CD14-positive monocyte (primary cell): ENCODE results near the gene POLR1B. TPM values are rescaled to one million over a fixed set of nuclear protein-coding genes. Genes with fewer than 3 reads are reported as not detected.

Experiments
- DNase-seq, 3 donors: peaks; one replicate each; pipeline ENCODE4 v3.0.0-alpha.2; 2011 to 2022
- H2AFZ ChIP-seq: 2 replicates; pipeline ENCODE4 v1.6.0; 2012; ENCODE audit warnings: mild to moderate bottlenecking, low read depth, low read length, inconsistent platforms; ENCODE audit not compliant: insufficient read depth, poor library complexity, severe bottlenecking
- H3K27ac ChIP-seq, 2 donors: 1 replicate in 1 of 2; 2 replicates in 1 of 2; pipeline ENCODE4 v1.5.1; 2012 to 2013; ENCODE audit warnings: low read length in 2 of 2, control low read depth in 1 of 2, inconsistent platforms in 1 of 2, low read depth in 1 of 2, mild to moderate bottlenecking in 1 of 2
- H3K27me3 ChIP-seq, 2 donors: one replicate each; pipeline versions ENCODE4 v1.6.0 to v1.6.1; 2011 to 2013; ENCODE audit warnings: low read length in 2 of 2; ENCODE audit not compliant: control insufficient read depth in 2 of 2, insufficient read depth in 2 of 2
- H3K36me3 ChIP-seq, 2 donors: replicated peaks in 1 of 2; 1 replicate in 1 of 2; 2 replicates in 1 of 2; pipeline versions ENCODE4 v1.5.1 to v1.6.1; 2012 to 2013; ENCODE audit warnings: low read length in 2 of 2, control low read depth in 1 of 2, inconsistent platforms in 1 of 2, mild to moderate bottlenecking in 1 of 2; ENCODE audit not compliant: insufficient read depth in 2 of 2, control insufficient read depth in 1 of 2
- H3K4me1 ChIP-seq, 2 donors: 1 replicate in 1 of 2; 2 replicates in 1 of 2; pipeline versions ENCODE4 v1.5.1 to v1.6.1; 2012 to 2013; ENCODE audit warnings: low read length in 2 of 2, control low read depth in 1 of 2, inconsistent platforms in 1 of 2, mild to moderate bottlenecking in 1 of 2, moderate library complexity in 1 of 2; ENCODE audit not compliant: insufficient read depth in 2 of 2, control insufficient read depth in 1 of 2
- H3K4me2 ChIP-seq: replicated peaks from 2 replicates; pipeline ENCODE3; 2012; ENCODE audit warnings: low read length, moderate library complexity, mild to moderate bottlenecking; ENCODE audit not compliant: poor library complexity, severe bottlenecking; ENCODE audit errors: extremely low read depth
- H3K4me3 ChIP-seq, 3 experiments: fragments of 200-600 bp in 1 of 3; sonication (generic) in 1 of 3; replicated peaks in 1 of 3; 1 replicate in 2 of 3; 2 replicates in 1 of 3; pipeline ENCODE4 v1.5.1; 2011 to 2013; ENCODE audit warnings: low read length in 3 of 3, mild to moderate bottlenecking in 3 of 3, control low read depth in 2 of 3, low read depth in 2 of 3, inconsistent platforms in 1 of 3, moderate library complexity in 1 of 3
- H3K79me2 ChIP-seq: 2 replicates; pipeline ENCODE4 v1.6.0; 2012; ENCODE audit warnings: mild to moderate bottlenecking, control low read depth, inconsistent platforms, low read length, moderate library complexity; ENCODE audit not compliant: insufficient read depth
- H3K9ac ChIP-seq: 2 replicates; pipeline ENCODE4 v1.6.0; 2017; ENCODE audit warnings: low read length, mild to moderate bottlenecking; ENCODE audit not compliant: insufficient read depth, poor library complexity, severe bottlenecking
- H3K9me3 ChIP-seq, 2 donors: replicated peaks in 1 of 2; 1 replicate in 1 of 2; 2 replicates in 1 of 2; pipeline versions ENCODE4 v1.5.1 to v1.6.1; 2012 to 2013; ENCODE audit warnings: low read length in 2 of 2, control low read depth in 1 of 2; ENCODE audit not compliant: control insufficient read depth in 1 of 2, insufficient read depth in 1 of 2
- H4K20me1 ChIP-seq: 2 replicates; pipeline ENCODE4 v1.6.0; 2012; ENCODE audit warnings: mild to moderate bottlenecking, low read length, control low read depth, moderate library complexity; ENCODE audit not compliant: insufficient read depth
- H3K27ac Mint-ChIP-seq, 7 donors: one replicate each; pipeline ENCODE4 v1.8.0; 2020; ENCODE audit warnings: mild to moderate bottlenecking in 7 of 7, mixed read lengths in 7 of 7, moderate library complexity in 6 of 7, inconsistent platforms in 2 of 7
- H3K27me3 Mint-ChIP-seq, 3 donors: one replicate each; pipeline ENCODE4 v1.8.0; 2021 to 2022; ENCODE audit warnings: low read depth in 3 of 3, mild to moderate bottlenecking in 3 of 3, mixed read lengths in 3 of 3, moderate library complexity in 3 of 3, inconsistent platforms in 1 of 3
- H3K36me3 Mint-ChIP-seq, 2 donors: one replicate each; pipeline ENCODE4 v1.8.0; 2020; ENCODE audit warnings: mixed read lengths in 2 of 2, inconsistent platforms in 1 of 2, mild to moderate bottlenecking in 1 of 2
- H3K4me1 Mint-ChIP-seq: one replicate; pipeline ENCODE4 v1.8.0; 2020; ENCODE audit warnings: mild to moderate bottlenecking, mixed read lengths
- H3K4me3 Mint-ChIP-seq, 2 donors: one replicate each; pipeline ENCODE4 v1.8.0; 2020; ENCODE audit warnings: mild to moderate bottlenecking in 2 of 2, mixed read lengths in 2 of 2, moderate library complexity in 1 of 2
- H3K9me3 Mint-ChIP-seq, 7 donors: one replicate each; pipeline ENCODE4 v1.8.0; 2020 to 2022; ENCODE audit warnings: mixed read lengths in 7 of 7, mild to moderate bottlenecking in 6 of 7, moderate library complexity in 6 of 7, inconsistent platforms in 2 of 7
- WGBS: methylation state at CpG from one replicate; pipeline ENCODE4 v1.1.5; 2013; ENCODE audit warnings: missing lambda C conversion rate; ENCODE audit not compliant: insufficient coverage; 5-methylcytosine and 5-hydroxymethylcytosine counted together
- intact Hi-C, 2 donors: fragments of 100-400 bp; cut with micrococcal nuclease; formaldehyde crosslinking; loops; one replicate each; pipeline versions ENCODE4 v1.15.0 to v1.15.1; 2023
- polyA plus RNA-seq, 3 donors: library from polyadenylated mRNA; depleted of rRNA in 1 of 3; unstranded in 2 of 3; stranded (reverse) in 1 of 3; fragments of 300-500 nt in 2 of 3; fragments of >200 nt in 1 of 3; fragmentation: Illumina TruSeq in 2 of 3; gene quantifications; 1 replicate in 2 of 3; 2 replicates in 1 of 3; pipeline ENCODE4 v1.2.3, GENCODE V29; 2012 to 2021
- TF ChIP-seq, protein P1 (sequence below): fragments of 200-600 bp; IDR thresholded peaks from one replicate; pipeline ENCODE4 v1.8.0; 2022; ENCODE audit warnings: antibody characterized with exemption, mild to moderate bottlenecking

Gene POLR1B
- polyA plus RNA-seq, 3 donors = 5.2 to 6.3 (median 5.3) TPM

DNA sequence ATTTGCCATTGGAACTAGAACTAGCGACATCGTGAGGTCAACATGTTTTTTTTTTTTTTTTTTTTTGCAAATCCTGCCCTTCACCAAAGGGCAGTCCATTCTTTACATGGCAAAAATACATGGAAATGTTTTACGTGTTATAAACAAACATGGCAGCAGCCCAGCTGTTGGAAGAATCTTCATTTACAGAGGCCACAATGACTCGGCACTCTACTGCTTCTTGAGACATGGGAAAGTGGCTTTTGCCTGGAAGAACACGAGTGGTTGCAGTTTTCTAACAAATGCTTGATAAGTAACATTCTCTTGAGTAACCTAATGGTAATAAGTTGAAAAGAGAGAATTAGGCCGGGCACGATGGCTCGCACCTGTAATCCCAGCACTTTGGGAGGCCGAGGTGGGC is 22.8 kb upstream of the POLR1B start:
- peaks cover 68 to 91% of the 10 kb centered on the region in 2 donors for H3K36me3 Mint-ChIP-seq
- H3K27me3 ChIP-seq = no peaks in the 10 kb centered on the region
- WGBS = 100% methylated on average over 2 of the region's 9 CpGs

DNA sequence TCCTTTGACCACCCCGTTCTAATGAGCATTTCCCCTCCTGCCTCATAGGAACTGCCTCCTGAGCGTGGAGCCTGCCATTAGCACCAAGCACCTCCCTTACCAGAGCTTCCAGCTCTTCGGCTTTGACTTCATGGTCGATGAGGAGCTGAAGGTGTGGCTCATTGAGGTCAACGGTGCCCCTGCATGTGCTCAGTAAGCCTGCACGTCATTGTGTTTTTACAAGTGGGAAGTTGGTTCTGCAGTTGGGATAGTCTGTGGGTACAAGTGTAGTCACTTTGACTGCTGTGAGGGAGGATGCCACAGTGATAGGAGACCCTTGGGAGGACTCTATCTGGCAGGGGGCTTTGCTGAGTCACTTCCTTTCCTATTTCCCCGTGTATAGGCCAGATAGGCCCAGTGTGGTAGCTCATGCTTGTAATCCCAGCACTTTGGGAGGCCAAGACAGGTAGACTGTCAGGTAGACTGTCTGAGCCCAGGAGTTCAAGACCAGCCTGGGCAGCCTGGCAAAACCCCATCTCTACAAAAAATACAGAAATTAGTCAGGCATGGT is 22.0 kb upstream of the POLR1B start:
- Histone ChIP-seq H3K4me1 (no peaks in the 10 kb centered on the region), H3K9me3 (no peaks in the 10 kb centered on the region), H3K27ac (no peak overlapping the region), H2AFZ (no peak overlapping the region), H3K36me3 (peaks cover 39 to 66% of the 10 kb centered on the region in 2 donors), H3K9ac (no peak overlapping the region), H3K79me2 (no peaks in the 10 kb centered on the region), H3K27me3 (no peaks in the 10 kb centered on the region), H3K4me3 (no peak overlapping the region), H3K4me2 (no peak overlapping the region), H4K20me1 (no peaks in the 10 kb centered on the region)
- H3K4me3 Mint-ChIP-seq = no peak overlapping the region
- intact Hi-C loops = no loop called here
- peaks cover 68 to 89% of the 10 kb centered on the region in 2 donors for H3K36me3 Mint-ChIP-seq
- peaks cover 0 to 3% (median 0%) of the 10 kb centered on the region in 7 donors for H3K9me3 Mint-ChIP-seq
- H3K27me3 Mint-ChIP-seq = peaks cover 0 to 2% (median 0%) of the 10 kb centered on the region in 3 donors
- TF ChIP-seq, protein P1, sequence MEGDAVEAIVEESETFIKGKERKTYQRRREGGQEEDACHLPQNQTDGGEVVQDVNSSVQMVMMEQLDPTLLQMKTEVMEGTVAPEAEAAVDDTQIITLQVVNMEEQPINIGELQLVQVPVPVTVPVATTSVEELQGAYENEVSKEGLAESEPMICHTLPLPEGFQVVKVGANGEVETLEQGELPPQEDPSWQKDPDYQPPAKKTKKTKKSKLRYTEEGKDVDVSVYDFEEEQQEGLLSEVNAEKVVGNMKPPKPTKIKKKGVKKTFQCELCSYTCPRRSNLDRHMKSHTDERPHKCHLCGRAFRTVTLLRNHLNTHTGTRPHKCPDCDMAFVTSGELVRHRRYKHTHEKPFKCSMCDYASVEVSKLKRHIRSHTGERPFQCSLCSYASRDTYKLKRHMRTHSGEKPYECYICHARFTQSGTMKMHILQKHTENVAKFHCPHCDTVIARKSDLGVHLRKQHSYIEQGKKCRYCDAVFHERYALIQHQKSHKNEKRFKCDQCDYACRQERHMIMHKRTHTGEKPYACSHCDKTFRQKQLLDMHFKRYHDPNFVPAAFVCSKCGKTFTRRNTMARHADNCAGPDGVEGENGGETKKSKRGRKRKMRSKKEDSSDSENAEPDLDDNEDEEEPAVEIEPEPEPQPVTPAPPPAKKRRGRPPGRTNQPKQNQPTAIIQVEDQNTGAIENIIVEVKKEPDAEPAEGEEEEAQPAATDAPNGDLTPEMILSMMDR = no peak
- no peak for DNase-seq
- no peak overlapping the region for H3K27ac Mint-ChIP-seq
- no peaks in the 10 kb centered on the region for H3K4me1 Mint-ChIP-seq
- WGBS = 60% methylated on average over 6 of the region's 7 CpGs

More for the DNA sequence above, 22.8 kb upstream of the POLR1B start:
- TF ChIP-seq, protein P1 = no peak
- Mint-ChIP-seq H3K4me3 (no peak overlapping the region), H3K9me3 (peaks cover 0 to 5% (median 1%) of the 10 kb centered on the region in 7 donors), H3K27ac (no peak overlapping the region), H3K27me3 (peaks cover 0 to 2% (median 0%) of the 10 kb centered on the region in 3 donors), H3K4me1 (no peaks in the 10 kb centered on the region)
- DNase-seq = no peak
- H4K20me1 ChIP-seq = no peaks in the 10 kb centered on the region
- intact Hi-C loops = no loop called here
- no peaks in the 10 kb centered on the region for H3K4me1 ChIP-seq
- no peaks in the 10 kb centered on the region for H3K79me2 ChIP-seq
- no peak overlapping the region for H3K4me3 ChIP-seq
- H3K36me3 ChIP-seq = peaks cover 42 to 74% of the 10 kb centered on the region in 2 donors
- no peaks in the 10 kb centered on the region for H3K9me3 ChIP-seq
- H3K4me2 ChIP-seq = no peak overlapping the region
- H3K27ac ChIP-seq = no peak overlapping the region
- no peak overlapping the region for H2AFZ ChIP-seq
- no peak overlapping the region for H3K9ac ChIP-seq
